A375 (cell line): Measurements from ENCODE around the gene TBC1D30. TPM values are rescaled to one million over a fixed set of nuclear protein-coding genes. Genes with fewer than 3 reads are reported as not detected.

ENCODE experiments used
- total RNA-seq: library from RNA; depleted of rRNA; stranded (reverse); fragments of >200 nt; shearing (Covaris generic); gene quantifications from 2 replicates; pipeline ENCODE4 v1.2.3, GENCODE V29; 2014; rRNA removed

Gene TBC1D30
- 5.3 and 6.0 TPM in 2 replicates for total RNA-seq

GRCh38 chr12:64824500-64825142 is at the start of gene TBC1D30:
TBC1D30 (plus strand) TSS chr12:64824647; CDS start chr12:64824880, 233 bp downstream.

Other genes starting within 250 kb of the TBC1D30 start
- 12.4 and 13.7 TPM in 2 replicates for gene RASSF3, start 214.2 kb upstream of the TBC1D30 start, total RNA-seq
- gene GNS, start 65.2 kb upstream of the TBC1D30 start, total RNA-seq = 27.6 and 30.4 TPM in 2 replicates